Measurements from ENCODE around the gene HS1BP3.
A peak's percentile ranks its signal among the peaks of the same experiment; 100 is the strongest.

HS1BP3 gene

DNA sequence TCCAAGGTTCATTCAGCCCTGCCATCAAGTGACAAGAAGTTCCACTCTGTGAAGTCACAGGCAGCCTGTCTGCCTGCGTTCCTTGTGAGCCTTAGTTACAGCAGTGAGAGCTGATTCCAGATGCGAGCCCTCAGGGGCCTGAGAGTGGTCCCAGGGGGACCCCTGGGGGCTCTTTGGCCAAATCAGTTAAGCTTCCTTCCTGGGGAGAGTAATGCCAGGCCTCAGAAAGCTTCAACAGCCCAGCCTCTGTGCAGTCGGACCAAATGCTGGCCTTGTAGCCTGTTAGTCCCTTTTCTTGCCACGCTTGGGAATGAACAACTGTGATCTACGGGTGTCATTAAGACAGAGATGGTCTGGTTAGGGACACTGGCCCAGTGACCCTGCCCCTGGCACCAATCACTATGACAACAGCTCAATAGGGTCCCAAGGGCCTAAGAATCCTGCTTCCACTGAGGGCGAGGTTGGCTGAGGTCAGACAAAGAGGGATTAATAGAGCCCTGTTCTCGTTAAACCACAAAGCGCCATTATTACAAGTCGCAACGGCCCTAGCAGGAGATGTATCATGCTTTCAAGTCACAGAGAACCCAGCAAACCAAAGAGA, 50.9 kb downstream of the HS1BP3 start:
- DNase-seq (ENCODE audit: low spot score): peak; percentile 94

DNA sequence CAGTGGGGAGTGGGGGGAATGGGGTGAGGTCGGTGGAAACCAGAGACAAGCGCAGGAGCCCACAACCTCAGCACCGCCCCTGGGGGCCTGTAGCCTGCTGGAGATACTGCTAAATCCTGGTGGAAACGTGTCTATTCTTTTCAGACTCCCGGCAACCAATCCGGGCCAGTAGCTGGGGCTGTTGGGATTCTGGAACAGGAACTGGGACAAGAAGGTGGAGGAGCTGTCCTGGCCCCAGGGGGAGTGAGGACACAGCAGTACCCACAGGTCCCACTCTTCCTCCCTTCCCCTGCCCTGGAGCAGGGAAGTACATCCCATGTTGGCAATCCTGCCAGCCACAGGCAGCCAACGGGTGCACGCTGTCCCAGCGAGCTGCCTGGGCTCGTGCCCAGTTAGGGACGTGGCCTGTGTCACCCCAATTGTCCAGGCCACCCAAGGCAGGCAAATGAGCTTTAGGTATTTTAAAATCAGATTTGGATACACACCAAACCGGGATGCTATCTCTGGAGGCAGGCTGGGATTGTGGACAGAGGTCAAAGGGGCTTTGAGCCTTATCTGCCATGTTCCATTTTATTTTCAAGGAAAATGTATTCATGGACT, 51.8 kb downstream of the HS1BP3 start:
- DNase-seq (ENCODE audit: low spot score): peak; percentile 76

DNA sequence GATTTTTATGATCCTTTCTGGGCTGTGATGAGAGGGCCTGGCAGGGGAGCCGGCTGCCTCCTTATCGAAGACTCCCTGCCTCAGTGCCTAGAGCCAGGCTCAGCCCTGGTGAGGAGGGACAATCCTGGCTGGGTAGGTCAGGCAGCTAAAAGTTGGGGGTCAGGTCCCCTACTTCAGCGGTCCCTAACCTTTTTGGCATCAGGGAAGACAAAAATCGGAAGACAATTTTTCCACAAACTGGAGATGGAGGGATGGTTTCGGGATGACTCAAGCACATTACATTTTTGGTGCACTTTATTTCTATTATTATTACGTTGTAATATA, 53.1 kb downstream of the HS1BP3 start:
- DNase-seq (ENCODE audit: low spot score): no peak

DNA sequence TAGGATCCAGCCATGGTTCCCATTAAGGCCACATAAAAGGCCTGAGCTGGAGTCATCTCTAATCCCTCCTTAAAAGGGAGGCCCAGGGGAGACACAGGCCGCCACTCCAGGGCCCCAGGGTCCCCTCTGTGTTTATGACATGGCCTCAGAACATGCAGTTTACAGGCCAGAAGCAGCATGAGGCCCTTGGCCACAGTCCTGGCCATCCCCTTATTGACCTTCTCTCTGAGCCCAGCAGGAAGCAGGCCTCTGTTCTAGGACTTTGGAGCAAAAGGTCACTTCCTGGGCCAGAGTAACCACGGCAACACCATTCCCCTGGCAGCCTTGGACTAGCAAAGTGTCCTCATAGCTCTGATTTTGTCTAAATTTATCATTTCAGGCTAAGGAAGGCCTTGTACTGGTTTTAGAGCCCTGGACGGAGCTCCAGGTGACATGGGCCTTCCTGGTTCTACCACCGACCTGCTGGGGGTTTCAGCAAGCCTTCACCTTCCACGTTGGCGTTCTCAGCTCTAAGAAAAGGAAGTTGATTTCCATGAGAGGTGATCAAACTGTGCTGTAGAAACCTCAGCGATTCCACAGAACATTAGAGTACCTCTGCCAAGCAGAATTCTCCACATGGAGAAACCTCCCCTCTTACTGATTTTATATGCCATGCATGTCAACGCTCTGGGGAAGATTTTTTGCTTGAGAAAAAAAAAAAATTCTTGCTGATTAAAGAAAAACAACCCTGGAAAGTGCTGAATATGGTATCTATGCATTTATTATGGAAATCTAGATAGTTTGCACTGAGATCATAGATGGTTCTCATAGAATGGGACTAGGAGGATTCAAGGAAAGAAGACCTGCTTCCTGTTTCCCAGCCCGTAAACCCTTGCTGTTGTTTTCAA, 53.7 kb downstream of the HS1BP3 start:
- no peak for DNase-seq (ENCODE audit: low spot score)

DNA sequence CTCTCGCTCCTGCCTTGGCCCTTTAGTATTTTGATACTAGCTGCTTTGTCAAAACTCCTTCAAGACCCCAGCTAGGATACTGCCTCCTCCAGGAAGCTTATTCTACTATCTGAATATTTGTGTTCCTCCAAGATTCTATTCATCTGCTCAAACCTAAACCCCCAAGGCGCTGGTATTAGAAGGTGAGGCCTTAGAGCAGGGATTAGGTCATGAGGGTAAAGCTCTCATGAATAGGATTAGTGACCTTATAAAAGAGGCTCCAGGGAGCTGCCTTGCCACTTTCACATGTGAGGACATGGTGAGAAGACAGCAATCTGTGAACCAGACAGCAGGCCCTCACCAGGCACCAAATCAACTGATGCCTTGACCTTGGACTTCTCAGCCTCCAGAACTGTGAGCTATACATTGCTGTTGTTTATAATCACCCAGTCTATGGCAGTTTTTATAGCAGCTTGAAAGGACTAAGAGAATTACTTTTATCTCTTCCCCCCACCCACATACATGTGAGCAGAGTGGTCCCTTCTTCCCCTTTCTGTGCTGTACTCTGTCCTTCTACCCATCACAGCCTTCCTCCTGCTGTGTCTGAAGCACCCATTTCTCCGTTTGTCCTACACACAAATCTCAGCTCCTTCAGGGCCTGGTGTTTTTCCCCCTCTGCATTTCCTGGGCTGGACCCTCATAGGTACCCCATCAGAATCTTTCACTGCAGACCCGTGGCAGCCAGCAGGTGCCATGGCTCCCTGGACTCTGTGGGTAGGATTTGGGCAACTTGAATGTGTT, 54.5 kb downstream of the HS1BP3 start:
- no peak for DNase-seq (ENCODE audit: low spot score)

DNA sequence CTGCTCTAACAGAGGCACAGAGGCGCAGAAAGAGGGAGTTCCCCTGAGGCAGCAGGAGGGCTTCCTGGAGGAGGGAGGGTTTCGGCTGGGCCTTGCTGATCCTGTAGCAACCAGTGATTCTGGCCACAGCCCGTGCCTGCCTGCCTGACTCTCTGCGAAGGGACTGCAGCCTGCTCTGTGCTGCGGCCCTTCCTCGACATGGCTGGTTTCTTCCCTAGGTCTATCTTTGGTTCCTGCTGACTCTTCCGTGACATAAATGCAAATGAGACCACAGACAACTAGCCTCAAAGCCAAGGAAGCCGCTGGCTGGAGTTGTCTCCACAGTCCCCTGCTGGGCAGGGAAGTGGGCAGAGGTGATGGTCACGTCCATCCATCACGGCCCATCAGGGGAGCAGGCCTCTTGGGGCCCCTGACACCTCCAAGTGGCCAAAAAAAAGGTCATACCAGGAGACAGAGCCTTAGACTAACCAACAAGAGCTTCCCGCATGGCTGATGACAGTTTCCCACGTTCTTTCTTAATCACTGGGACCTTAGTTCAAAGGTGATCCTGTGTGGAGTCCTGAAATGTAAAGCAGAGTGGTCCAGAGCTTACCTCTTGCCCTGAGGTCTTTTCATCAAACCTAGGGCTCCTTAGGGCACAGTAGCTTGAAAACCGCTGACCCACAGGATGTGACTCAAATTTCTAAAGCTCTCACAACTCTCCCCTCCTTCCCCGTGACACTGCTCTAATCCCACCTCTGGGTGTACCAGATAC, 55.3 kb downstream of the HS1BP3 start:
- no peak for DNase-seq (ENCODE audit: low spot score)

DNA sequence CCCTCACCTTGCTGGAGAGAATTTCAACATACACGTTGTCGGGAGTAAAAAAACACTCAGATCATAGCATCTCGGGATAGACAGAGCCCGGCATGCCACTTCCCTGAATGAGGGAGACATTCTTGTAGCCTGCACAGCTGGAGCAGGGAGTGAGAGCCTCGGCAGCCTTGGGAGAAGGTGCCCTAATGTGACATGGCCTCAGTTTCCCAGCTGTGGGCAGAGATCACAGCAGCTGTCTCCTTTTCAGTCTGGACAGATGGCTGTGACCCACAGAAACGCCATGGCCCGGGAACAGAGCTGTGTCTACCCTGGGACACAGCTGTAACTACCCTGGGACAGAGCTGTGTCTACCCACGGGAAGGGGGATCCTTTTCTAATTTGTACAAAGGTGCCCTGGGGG, 55.9 kb downstream of the HS1BP3 start:
- DNase-seq (ENCODE audit: low spot score): no peak

DNA sequence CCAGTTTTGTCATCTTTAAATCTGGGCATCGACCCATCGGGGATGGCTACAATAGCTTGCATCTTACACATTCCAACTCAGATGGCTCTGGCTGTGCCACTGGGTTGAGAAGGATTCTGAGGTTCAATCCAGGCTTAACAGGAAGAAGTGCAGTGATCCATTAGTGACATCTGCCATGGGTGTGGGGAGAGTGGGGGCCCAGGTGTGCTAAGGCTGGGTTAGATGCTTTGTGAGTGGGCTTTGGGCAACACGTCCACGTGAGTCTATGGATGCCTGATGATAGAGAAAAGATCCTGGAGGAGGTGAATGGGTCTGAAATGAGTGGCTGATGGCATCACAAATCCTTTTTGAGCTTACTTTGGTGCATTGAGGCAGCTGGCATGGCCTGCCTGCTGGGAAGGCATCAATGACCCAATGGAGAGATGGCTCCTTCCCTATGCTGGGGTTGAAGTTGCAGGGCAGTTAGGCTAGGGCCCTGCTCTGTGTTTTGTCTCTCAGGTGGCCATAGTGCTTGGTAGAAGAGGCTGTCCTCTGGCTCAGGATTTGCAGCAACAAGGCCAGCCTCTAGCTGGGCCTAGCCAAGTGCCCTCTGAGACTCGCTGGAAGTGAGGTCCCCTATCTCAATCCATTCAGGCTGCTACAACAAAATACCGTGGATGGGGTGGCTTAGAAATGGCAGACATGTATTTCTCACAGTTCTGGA, 56.7 kb downstream of the HS1BP3 start:
- no peak for DNase-seq (ENCODE audit: low spot score)

DNA sequence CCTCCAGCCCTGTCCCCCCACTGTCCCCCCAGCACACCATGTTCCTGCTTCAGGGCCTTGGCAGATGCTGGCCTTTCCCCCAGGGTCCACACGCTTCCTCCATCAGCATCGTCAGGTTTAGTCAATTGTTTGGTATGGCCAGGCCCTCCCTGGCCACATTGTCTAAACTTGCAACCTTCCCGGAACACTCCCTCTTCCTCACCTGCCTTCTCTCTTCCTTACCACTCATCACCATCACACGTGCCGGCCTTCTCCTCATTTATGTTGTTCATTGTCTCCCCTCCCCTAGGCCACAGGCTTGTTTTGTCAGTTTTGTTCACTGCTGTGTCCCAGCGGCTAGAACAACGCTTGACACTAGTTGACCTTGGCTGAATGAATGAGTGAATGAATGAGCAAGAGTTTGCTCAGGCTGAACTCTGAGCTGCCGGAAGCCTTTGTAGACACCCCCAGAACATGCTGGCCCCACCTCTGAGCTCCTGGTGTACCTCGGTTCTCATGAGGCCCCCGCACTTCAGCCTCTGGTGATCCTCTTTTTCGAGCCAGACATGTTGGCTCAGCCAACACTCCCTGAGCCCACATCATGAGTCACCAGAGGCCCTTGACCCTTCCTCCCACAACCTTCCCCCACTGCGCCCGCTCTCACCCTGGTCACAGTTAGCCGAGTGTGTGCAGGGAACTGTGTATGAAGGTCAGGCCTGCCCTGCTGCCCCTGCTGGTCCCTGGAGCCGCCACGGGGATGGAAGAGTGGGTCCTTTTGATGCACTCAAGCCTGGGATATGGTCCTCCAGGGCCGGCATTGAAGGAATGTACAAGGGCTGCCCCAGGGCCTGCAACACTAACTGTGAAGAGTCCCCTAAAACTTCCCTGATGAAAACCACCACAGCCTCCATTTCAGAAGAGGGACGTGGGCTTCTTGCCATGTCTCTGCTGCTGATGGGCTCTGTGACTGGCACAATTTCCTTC, 57.5 kb downstream of the HS1BP3 start:
- no peak for DNase-seq (ENCODE audit: low spot score)

DNA sequence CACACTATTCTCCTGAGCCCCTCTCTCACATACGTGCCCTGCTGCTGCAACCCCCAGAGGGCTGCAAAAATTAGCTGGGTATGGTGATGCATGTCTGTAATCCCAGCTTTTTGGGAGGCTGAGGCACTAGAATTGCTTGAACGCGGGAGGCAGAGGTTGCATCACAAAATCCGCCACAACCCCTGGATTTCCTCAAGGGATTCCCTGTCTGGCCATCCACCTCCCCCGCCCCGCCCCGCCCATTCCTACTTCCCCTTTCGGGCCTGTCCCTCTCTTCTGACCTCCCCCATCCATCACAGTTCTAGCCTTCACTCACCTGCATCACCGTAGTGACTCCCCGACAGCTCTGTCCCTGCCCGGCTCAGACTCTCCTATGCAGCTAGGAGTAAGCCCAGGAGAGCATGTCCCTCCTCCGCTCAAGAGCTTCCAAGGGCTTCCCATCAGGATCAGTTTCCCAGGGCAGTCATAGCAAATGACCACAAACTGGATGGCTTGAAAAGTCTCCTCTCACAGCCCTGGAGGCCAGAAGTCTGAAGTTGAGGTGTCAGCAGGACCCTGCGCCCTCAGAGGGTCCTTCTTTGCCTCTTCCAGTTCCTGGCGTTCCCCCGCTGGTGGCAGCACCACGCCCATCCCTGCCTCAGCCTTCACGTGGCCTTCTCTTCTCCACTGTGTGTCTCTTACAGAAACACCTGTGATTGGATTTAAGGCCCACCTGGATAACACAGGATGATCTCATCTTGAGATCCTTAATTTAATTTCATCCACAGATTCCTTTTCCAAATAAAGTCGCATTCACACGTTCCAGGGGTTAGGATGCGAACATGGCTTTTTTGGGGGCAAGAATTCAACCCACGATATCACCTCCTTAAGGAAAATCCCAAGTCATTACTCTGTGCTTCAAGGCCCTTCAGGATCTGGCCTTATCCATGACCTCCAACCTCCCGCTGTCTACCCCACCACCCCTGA, 58.5 kb downstream of the HS1BP3 start:
- no peak for DNase-seq (ENCODE audit: low spot score)

DNA sequence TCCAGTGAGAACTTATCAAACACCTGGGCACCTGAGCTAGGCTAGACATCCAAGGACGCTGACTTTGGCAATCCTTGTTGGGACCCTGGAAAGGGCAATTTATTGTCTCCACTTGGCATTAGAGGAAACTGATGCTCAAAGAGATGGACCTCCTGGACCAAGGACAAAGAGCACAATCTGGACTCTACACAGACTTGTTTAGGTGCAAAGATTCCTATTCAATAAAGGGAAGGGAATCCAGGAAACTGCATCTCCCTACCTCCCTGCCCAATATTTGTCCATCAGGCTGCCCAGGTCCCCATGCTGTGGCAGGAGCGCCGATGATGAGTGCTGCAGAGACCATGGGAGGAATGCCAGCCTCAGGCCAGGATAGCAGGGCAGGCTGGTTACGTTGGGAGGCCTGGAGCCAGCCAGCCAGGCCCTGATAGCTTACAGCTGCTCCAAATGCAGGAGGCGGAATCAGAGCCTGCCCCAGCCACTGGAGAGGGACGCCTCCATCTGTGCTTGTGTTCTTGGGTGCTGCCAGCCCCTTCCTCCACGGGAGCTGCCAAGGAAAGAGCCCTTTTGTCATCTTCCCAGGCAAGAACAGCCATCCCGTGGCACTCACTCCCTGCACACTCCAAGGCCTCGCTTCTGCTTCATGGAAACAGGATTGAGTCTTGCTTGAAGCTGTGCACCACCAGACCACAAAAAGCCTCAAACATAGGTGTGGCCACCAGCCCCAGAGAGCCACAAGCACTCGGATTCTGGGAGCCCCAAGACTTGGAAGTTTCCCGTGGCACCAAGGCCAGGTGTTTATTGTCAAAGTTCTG, 60.0 kb downstream of the HS1BP3 start:
- no peak for DNase-seq (ENCODE audit: low spot score)

DNA sequence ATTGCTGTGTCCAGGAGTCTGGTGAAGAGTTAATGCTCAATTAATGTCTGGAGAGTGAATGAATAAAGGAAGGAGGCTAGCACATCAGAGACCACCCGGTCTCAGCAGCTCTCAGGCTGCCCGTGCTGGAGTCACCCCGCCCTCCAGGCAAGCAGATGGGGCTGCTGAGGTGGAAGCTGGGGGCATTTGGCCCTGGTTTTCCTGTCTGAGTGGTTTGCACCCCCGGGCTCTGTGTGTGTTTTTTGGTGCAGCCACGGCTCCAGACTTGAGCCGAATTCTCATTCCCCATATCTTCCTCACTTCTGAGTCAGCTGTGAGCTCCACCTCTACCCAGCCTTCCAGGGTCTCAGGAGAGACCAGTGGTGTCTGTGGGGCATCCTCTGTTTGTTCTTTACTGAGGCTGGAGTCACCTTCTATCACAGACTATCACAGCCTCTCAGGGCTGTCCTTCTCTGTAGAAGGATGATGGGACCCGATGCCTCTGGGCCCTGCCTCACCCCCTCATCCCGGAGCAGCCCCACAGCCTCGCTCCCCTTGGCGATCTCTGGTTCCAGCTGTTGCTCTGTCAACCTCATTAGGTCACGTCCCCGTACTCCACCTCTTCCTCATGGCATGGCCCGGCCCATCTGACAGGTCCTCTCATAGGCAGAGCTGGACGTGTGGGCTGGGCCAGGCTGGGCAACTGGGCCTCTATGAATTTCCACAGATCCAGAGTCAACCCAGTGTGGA, 60.8 kb downstream of the HS1BP3 start:
- DNase-seq (ENCODE audit: low spot score): no peak

DNA sequence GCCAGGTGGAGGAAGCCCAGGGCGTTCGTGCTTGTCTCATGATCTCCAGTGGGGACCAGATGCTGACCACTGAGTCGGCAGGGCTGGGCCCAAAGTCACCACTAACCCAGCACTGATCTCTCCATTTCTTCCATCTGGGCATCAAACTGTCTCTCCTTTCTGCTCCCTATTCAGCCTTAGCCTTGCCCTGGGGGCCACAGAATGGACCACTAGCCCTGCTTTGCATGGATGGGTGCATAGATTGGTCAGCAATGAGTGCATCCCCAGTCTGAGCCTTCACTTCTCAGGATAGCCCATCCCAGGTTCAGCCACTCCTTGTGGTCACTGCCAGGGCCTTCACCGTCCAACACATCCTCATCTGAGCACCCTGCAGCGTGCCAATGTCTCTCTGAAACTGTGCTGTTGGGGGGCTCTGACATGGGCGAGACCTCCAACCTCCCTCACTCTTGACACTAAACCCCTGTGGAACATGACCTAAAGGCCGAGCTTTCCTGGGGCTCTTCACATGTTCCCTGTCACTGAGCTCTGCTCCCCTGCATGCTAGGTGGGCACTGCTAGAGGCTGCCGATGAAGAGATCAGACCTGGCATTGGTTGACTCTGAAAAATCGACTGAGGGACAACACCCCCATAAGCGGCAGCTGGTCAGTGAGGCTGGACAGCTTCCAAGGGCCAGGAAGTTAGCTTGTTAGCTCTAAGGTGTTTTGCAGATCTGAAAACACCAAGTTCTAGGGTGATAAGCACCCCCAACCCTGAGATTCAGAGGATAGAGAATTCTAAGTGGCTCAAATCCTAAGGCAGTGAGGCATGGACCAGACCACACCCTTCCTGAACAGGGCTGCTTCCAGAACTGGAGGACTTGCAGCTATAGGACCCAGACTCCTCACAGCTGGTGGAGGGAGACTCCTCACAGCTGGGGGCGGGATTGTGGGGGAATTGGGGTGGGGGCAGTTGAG, 61.7 kb downstream of the HS1BP3 start:
- DNase-seq (ENCODE audit: low spot score): no peak

DNA sequence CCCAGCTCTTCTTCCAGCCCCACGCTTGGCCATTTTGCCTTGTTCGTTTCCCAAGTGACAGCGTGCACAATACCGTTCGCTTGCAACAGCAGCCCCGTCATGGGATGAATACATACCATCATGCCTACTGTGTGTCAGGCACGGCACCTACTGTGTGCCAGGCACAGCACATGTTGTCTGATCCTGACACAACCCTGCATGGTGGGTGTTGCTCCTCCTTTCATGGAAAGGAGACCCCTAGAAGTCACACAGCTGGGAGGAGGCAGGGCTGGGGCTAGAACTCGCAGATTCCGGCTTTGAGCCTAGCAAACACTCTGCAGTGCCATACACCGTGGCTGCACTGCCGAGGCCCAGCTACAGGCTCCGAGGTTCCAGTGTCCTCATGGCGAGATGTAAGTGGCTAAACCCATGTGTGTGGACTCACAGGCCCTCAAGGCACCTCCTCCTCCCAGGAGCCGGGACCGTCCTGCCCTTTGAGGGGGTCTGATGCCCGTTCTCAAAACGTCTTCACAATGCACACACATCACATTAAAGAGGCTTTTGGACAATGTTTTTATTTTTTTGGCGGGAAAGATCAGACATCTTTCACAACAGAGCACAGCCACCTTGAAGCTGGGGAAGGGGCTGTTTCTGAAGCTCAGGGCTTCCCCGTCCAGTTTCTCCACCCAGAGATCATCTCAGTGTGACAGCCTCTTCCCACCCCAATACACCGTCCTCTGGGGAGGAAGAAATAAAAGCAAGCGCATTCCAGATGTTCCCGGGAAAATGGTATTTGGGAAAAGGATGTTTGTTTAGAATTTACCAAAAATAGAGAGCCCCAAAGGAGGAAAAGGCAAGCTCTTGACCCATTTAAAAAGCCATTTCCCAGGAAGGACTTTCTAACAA, 64.9 kb downstream of the HS1BP3 start:
- DNase-seq (ENCODE audit: low spot score): no peak

DNA sequence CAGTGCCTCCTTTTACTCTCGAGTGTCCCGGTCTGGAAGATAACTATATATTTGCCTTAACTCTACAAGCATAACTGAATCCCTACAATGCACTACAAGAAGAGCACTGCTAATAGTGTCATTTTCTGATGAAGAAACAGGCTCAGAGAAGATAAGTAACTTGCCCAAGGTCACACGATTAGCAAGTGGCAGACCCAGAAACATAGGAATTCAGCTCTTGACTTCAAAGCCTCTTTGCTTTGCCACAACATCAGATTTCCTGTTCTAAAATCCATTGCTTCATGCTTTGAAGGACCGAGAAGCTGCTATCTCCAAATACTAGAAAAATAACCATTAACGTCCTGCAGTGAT, 65.6 kb downstream of the HS1BP3 start:
- no peak for DNase-seq (ENCODE audit: low spot score)
